ENCODE measurements around the gene PTCHD4. TPM values are rescaled to one million over a fixed set of nuclear protein-coding genes. Genes with fewer than 3 reads are reported as not detected.

The PTCHD4 gene
- polyA plus RNA-seq, 2 of the 4 experiments (the other 2 are of a cell fraction): 0.15 to 0.16 TPM

- ChIA-PET CTCF (no interaction called here), POLR2A (no interaction called here)
- WGBS (ENCODE audit: missing lambda C conversion rate): 59% methylated on average over 3 of the region's 3 CpGs
- DNase-seq (ENCODE audit: low read depth in 1 of 2, low spot score in 1 of 2) (no peak), FAIRE-seq (no peak), ATAC-seq (no peak)
- no peaks in the 10 kb centered on the region for H3K4me1 ChIP-seq
- no peak overlapping the region for H3K4me2 ChIP-seq
- H3K27ac ChIP-seq: no peak overlapping the region
- H3K9me3 ChIP-seq: no peaks in the 10 kb centered on the region
- no peak overlapping the region for H3K4me3 ChIP-seq
- TF ChIP-seq HOXA7 (CRISPR knock-in tag; IDR thresholded peaks at IDR 0.05) (no peak), RFX5 (IDR thresholded peaks at IDR 0.05) (no peak), BCL3 (IDR thresholded peaks at IDR 0.05) (no peak), CEBPB (IDR thresholded peaks at IDR 0.05) (no peak), GATA3 (IDR thresholded peaks at IDR 0.05; ENCODE audit: borderline replicate concordance) (no peak), ZC3H11A (IDR thresholded peaks at IDR 0.05) (no peak), SMC3 (IDR thresholded peaks at IDR 0.05) (no peak), CHD4 (IDR thresholded peaks at IDR 0.05; ENCODE audit: borderline replicate concordance) (no peak), HDAC2 (IDR thresholded peaks at IDR 0.05) (no peak)
- TF ChIP-seq, protein P1, sequence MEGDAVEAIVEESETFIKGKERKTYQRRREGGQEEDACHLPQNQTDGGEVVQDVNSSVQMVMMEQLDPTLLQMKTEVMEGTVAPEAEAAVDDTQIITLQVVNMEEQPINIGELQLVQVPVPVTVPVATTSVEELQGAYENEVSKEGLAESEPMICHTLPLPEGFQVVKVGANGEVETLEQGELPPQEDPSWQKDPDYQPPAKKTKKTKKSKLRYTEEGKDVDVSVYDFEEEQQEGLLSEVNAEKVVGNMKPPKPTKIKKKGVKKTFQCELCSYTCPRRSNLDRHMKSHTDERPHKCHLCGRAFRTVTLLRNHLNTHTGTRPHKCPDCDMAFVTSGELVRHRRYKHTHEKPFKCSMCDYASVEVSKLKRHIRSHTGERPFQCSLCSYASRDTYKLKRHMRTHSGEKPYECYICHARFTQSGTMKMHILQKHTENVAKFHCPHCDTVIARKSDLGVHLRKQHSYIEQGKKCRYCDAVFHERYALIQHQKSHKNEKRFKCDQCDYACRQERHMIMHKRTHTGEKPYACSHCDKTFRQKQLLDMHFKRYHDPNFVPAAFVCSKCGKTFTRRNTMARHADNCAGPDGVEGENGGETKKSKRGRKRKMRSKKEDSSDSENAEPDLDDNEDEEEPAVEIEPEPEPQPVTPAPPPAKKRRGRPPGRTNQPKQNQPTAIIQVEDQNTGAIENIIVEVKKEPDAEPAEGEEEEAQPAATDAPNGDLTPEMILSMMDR (IDR thresholded peaks at IDR 0.05): no peak
Measured at GRCh38 chr6:48116699-48117645, 6.0 kb upstream of the PTCHD4 start.

DNA sequence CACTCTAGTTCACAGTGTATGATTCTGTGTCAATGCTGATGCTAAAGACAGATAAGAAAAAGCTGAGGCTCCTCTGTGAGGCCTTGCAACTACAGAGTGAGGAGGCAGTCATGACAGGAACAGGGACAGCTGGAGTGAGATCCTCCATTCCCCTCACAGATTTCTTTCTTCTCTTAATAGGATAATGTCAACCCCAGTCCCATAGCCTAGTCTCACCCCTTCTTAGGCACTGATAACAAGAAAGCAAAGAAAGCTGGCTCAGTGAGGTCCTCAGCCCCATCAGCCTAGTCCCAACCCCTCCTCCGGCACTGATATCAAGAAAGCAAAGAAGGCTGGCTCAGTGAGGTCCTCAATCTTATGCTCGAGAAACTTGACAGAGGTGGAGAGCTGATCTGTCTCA is 2.1 kb upstream of the PTCHD4 start:
- no peak for DNase-seq (ENCODE audit: low read depth in 1 of 2, low spot score in 1 of 2)
- H3K4me1 ChIP-seq: 0 out of 3 replicates have a peak, but pooled peaks cover 4% of the 10 kb centered on the region
- no peak overlapping the region for H3K4me3 ChIP-seq
- H3K4me2 ChIP-seq: no peak overlapping the region
- ChIA-PET POLR2A (no interaction called here), CTCF (no interaction called here)
- FAIRE-seq: no peak
- 79% methylated on average over 2 of the region's 2 CpGs for WGBS (ENCODE audit: missing lambda C conversion rate)
- TF ChIP-seq, protein P2, sequence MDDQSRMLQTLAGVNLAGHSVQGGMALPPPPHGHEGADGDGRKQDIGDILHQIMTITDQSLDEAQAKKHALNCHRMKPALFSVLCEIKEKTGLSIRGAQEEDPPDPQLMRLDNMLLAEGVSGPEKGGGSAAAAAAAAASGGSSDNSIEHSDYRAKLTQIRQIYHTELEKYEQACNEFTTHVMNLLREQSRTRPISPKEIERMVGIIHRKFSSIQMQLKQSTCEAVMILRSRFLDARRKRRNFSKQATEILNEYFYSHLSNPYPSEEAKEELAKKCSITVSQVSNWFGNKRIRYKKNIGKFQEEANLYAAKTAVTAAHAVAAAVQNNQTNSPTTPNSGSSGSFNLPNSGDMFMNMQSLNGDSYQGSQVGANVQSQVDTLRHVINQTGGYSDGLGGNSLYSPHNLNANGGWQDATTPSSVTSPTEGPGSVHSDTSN (IDR thresholded peaks at IDR 0.05): no peak
- no peak for TF ChIP-seq CBX2 (IDR thresholded peaks at IDR 0.05; ENCODE audit: borderline replicate concordance, low read depth)
- TF ChIP-seq, protein P3, sequence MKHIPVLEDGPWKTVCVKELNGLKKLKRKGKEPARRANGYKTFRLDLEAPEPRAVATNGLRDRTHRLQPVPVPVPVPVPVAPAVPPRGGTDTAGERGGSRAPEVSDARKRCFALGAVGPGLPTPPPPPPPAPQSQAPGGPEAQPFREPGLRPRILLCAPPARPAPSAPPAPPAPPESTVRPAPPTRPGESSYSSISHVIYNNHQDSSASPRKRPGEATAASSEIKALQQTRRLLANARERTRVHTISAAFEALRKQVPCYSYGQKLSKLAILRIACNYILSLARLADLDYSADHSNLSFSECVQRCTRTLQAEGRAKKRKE (CRISPR knock-in tag; IDR thresholded peaks at IDR 0.05; ENCODE audit: low read depth): no peak
- no peak for TF ChIP-seq TP53 (CRISPR knock-in tag; IDR thresholded peaks at IDR 0.05)
- no peak for TF ChIP-seq CHD4 (IDR thresholded peaks at IDR 0.05; ENCODE audit: borderline replicate concordance)
- no peak overlapping the region for H3K27ac ChIP-seq
- no peaks in the 10 kb centered on the region for H3K9me3 ChIP-seq
- ATAC-seq: no peak

- Histone ChIP-seq H3K4me1 (0 out of 3 replicates have a peak, but pooled peaks cover 4% of the 10 kb centered on the region), H3K9me3 (no peaks in the 10 kb centered on the region), H3K4me3 (no peak overlapping the region), H3K4me2 (no peak overlapping the region), H3K27ac (no peak overlapping the region; a peak in 1 of 6 replicates)
- POLR2A ChIA-PET: no interaction called here
- CTCF ChIA-PET: no interaction called here
- WGBS (ENCODE audit: missing lambda C conversion rate): 33% methylated on average over 1 of the region's 1 CpG
- DNase-seq (ENCODE audit: low read depth in 1 of 2, low spot score in 1 of 2) (no peak), FAIRE-seq (no peak), ATAC-seq (no peak)
- no peak for TF ChIP-seq ESRRA (IDR thresholded peaks at IDR 0.05; ENCODE audit: borderline replicate concordance, low read length)
- TF ChIP-seq, protein P4, sequence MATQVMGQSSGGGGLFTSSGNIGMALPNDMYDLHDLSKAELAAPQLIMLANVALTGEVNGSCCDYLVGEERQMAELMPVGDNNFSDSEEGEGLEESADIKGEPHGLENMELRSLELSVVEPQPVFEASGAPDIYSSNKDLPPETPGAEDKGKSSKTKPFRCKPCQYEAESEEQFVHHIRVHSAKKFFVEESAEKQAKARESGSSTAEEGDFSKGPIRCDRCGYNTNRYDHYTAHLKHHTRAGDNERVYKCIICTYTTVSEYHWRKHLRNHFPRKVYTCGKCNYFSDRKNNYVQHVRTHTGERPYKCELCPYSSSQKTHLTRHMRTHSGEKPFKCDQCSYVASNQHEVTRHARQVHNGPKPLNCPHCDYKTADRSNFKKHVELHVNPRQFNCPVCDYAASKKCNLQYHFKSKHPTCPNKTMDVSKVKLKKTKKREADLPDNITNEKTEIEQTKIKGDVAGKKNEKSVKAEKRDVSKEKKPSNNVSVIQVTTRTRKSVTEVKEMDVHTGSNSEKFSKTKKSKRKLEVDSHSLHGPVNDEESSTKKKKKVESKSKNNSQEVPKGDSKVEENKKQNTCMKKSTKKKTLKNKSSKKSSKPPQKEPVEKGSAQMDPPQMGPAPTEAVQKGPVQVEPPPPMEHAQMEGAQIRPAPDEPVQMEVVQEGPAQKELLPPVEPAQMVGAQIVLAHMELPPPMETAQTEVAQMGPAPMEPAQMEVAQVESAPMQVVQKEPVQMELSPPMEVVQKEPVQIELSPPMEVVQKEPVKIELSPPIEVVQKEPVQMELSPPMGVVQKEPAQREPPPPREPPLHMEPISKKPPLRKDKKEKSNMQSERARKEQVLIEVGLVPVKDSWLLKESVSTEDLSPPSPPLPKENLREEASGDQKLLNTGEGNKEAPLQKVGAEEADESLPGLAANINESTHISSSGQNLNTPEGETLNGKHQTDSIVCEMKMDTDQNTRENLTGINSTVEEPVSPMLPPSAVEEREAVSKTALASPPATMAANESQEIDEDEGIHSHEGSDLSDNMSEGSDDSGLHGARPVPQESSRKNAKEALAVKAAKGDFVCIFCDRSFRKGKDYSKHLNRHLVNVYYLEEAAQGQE (IDR thresholded peaks at IDR 0.05): no peak
- no peak for TF ChIP-seq CEBPB (IDR thresholded peaks at IDR 0.05)
- TF ChIP-seq, protein P2 (IDR thresholded peaks at IDR 0.05): no peak
- TF ChIP-seq NFE2L2 (conservative IDR thresholded peaks at IDR 0.05; ENCODE audit: low read length): no peak
- TF ChIP-seq, protein P5, sequence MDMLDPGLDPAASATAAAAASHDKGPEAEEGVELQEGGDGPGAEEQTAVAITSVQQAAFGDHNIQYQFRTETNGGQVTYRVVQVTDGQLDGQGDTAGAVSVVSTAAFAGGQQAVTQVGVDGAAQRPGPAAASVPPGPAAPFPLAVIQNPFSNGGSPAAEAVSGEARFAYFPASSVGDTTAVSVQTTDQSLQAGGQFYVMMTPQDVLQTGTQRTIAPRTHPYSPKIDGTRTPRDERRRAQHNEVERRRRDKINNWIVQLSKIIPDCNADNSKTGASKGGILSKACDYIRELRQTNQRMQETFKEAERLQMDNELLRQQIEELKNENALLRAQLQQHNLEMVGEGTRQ (IDR thresholded peaks at IDR 0.05): no peak
- no peak for TF ChIP-seq RNF2 (IDR thresholded peaks at IDR 0.05; ENCODE audit: borderline replicate concordance, low read depth)
- TF ChIP-seq RAD21 (conservative IDR thresholded peaks at IDR 0.05 in 1 of 2, IDR thresholded peaks at IDR 0.05 in 1 of 2): no peak
Measured at GRCh38 chr6:48111575-48111974, 578 bp upstream of the PTCHD4 start.
